OCI-LY7 (cell line): Measurements from ENCODE around the gene TPR. TPM values are rescaled to one million over a fixed set of nuclear protein-coding genes. Genes with fewer than 3 reads are reported as not detected.

ENCODE experiments used
- BruUV-seq: library from RNA; stranded (reverse); fragments of 400-500 nt; replicated peaks from 2 replicates; lab custom pipeline; 2021; lab: Mats Ljungman, UMichigan
- CTCF ChIA-PET: fragments of 300-600 bp; sonication (Branson Sonifier 250); formaldehyde crosslinking; loops from one replicate; lab custom pipeline; 2022; ENCODE audit warnings: antibody characterized with exemption; ENCODE audit not compliant: unreplicated experiment; lab: Charles Lee
- POLR2A ChIA-PET: fragments of 300-600 bp; sonication (Branson Sonifier 250); formaldehyde crosslinking; loops from one replicate; lab custom pipeline; 2022; ENCODE audit warnings: antibody characterized with exemption; lab: Charles Lee
- DNase-seq: peaks from one replicate; pipeline ENCODE4 v3.0.0-alpha.2; 2015; ENCODE audit warnings: low spot score
- H2AFZ ChIP-seq: fragments of 200-600 bp; sonication (generic), shearing (Covaris generic); 2 replicates; pipeline ENCODE4 v1.6.1; 2014; ENCODE audit warnings: mild to moderate bottlenecking, antibody characterized with exemption, low read length, moderate library complexity
- H3K27ac ChIP-seq: fragments of 200-600 bp; sonication (generic); 2 replicates; pipeline ENCODE4 v1.5.1; 2014; ENCODE audit warnings: mixed run types, low read depth, mild to moderate bottlenecking, moderate library complexity, low read length, inconsistent platforms; ENCODE audit not compliant: poor library complexity, severe bottlenecking
- H3K36me3 ChIP-seq: fragments of 200-600 bp; sonication (generic); 2 replicates; pipeline ENCODE4 v1.6.1; 2014; ENCODE audit warnings: mild to moderate bottlenecking, antibody characterized with exemption, low read length, moderate library complexity, mixed read lengths; ENCODE audit not compliant: insufficient read depth
- H3K4me1 ChIP-seq: fragments of 200-600 bp; sonication (generic); 2 replicates; pipeline ENCODE4 v1.5.1; 2014; ENCODE audit warnings: mild to moderate bottlenecking, low read length; ENCODE audit not compliant: insufficient read depth, poor library complexity, severe bottlenecking
- H3K4me2 ChIP-seq: fragments of 200-600 bp; sonication (generic); 2 replicates; pipeline ENCODE4 v1.6.1; 2014; ENCODE audit warnings: mild to moderate bottlenecking, low read length
- H3K4me3 ChIP-seq: fragments of 200-600 bp; sonication (generic); 2 replicates; pipeline ENCODE4 v1.5.1; 2014; ENCODE audit warnings: mild to moderate bottlenecking, low read depth, low read length; ENCODE audit not compliant: poor library complexity, severe bottlenecking
- H3K79me2 ChIP-seq: fragments of 200-600 bp; sonication (generic); 2 replicates; pipeline ENCODE4 v1.6.1; 2016; ENCODE audit warnings: low read depth, mild to moderate bottlenecking, low read length, moderate library complexity, mixed read lengths; ENCODE audit not compliant: insufficient read depth
- H3K9me2 ChIP-seq: fragments of 200-600 bp; sonication (generic); 2 replicates; pipeline ENCODE4 v1.6.1; 2016; ENCODE audit warnings: mild to moderate bottlenecking, low read length, mixed read lengths; ENCODE audit not compliant: insufficient read depth
- H3K9me3 ChIP-seq: fragments of 200-600 bp; sonication (generic); 2 replicates; pipeline ENCODE4 v1.6.1; 2014; ENCODE audit warnings: mild to moderate bottlenecking, mixed run types, low read length, mixed read lengths
- H4K20me1 ChIP-seq: fragments of 200-600 bp; sonication (generic); 2 replicates; pipeline ENCODE4 v1.6.1; 2014; ENCODE audit warnings: mild to moderate bottlenecking, antibody characterized with exemption, low read length, moderate library complexity, mixed read lengths; ENCODE audit not compliant: insufficient read depth
- CTCF ChIP-seq: fragments of 200-600 bp; sonication (generic); conservative IDR thresholded peaks from 2 replicates; pipeline ENCODE4 v1.5.1; 2014; ENCODE audit warnings: mild to moderate bottlenecking, antibody characterized with exemption, low read length, moderate library complexity, mixed read lengths
- EZH2phosphoT487 ChIP-seq: fragments of 200-600 bp; sonication (generic); IDR thresholded peaks from 2 replicates; pipeline ENCODE4 v1.6.1; 2018; ENCODE audit warnings: low read depth, borderline replicate concordance, mild to moderate bottlenecking, mixed run types, antibody characterized with exemption, low read length, moderate library complexity, mixed read lengths
- intact Hi-C: fragments of 100-400 bp; cut with micrococcal nuclease; formaldehyde crosslinking; loops from one replicate; pipeline ENCODE4 v1.10.0; 2022; ENCODE audit not compliant: unreplicated experiment
- total RNA-seq, 2 experiments: library from RNA; depleted of rRNA in 1 of 2; stranded (reverse); fragments of >200 nt in 1 of 2; shearing (Covaris generic) in 1 of 2; gene quantifications; 2 replicates each; pipeline ENCODE4 v1.2.3, GENCODE V29; 2014 to 2022

Gene TPR
- total RNA-seq, 2 experiments from 2014 or later: 92.1 to 136 TPM

DNA sequence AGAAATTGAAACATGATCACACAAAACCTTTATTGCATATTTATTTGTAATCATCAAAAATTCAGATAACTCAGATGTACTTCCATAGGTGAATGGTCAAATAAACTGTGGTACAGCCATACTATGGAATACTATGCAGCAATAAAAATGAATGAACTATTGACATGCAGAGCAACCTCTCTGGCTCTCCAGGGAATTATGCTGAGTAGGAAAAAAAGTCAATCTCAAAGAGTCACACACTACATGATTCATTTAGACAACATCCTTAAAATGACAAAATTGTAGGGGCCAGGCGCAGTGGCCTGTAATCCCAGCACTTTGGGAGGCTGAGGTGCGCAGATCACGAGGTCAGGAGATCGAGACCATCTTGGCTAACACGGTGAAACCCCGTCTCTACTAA is 104.0 kb downstream of the TPR start:
- H2AFZ ChIP-seq: no peak overlapping the region
- H4K20me1 ChIP-seq: no peaks in the 10 kb centered on the region
- H3K4me1 ChIP-seq: no peaks in the 10 kb centered on the region
- H3K36me3 ChIP-seq: no peaks in the 10 kb centered on the region
- ChIA-PET POLR2A (no interaction called here), CTCF (no interaction called here)
- DNase-seq: no peak
- no peaks in the 10 kb centered on the region for H3K79me2 ChIP-seq
- no TSS peak for BruUV-seq
- no peak overlapping the region for H3K27ac ChIP-seq
- no peak overlapping the region for H3K4me3 ChIP-seq
- no peaks in the 10 kb centered on the region; the same call in 1 of the 2 replicates for H3K9me3 ChIP-seq
- intact Hi-C loops: no loop called here
- H3K9me2 ChIP-seq: no peaks in the 10 kb centered on the region
- H3K4me2 ChIP-seq: no peak overlapping the region
- TF ChIP-seq CTCF (no peak), EZH2phosphoT487 (no peak)

Other genes starting within 250 kb of the TPR start
- gene PRG4, start 79.0 kb downstream of the TPR start, total RNA-seq (2014; rRNA removed; shearing (Covaris generic)): 0.03 and 0.26 TPM in 2 replicates
- not detected in 2 replicates for gene PRG4, start 79.0 kb downstream of the TPR start, total RNA-seq (2022)
- 9.2 and 12.0 TPM in 2 replicates for gene ODR4, start 585 bp upstream of the TPR start, total RNA-seq (2014; rRNA removed; shearing (Covaris generic))
- gene ODR4, start 585 bp upstream of the TPR start, total RNA-seq (2022): 11.6 and 16.1 TPM in 2 replicates
- gene PDC, start 85.9 kb upstream of the TPR start, total RNA-seq (2014; rRNA removed; shearing (Covaris generic)): not detected in 2 replicates
- gene PDC, start 85.9 kb upstream of the TPR start, total RNA-seq (2022): not detected in 2 replicates